ENCODE data around the gene TPST2. TPM values are rescaled to one million over a fixed set of nuclear protein-coding genes. Genes with fewer than 3 reads are reported as not detected.

Gene TPST2
- polyA plus RNA-seq, 2 of the 4 experiments (the other 2 are of a cell fraction): 10.3 to 10.5 TPM

DNA sequence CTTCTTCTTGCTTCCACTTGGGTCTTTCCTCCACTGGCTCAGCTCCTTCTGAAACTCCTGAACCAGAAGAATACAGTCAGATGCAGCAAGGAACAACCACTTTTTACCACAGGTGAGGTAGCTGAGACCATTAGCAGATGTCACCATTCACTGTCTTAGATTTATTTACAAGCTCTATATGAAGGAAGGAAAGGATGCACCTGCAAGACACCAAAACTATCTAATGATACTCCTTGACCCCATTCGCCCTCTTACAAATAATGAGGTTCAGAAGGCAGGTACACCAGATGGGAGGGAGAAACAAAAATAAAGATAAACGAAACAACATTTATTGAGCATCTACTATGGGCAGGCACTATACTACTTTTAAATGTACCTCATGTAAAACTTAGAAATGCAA lies 87.9 kb downstream of the TPST2 start:
- DNase-seq (ENCODE audit: low read depth in 1 of 2, low spot score in 1 of 2) (no peak), FAIRE-seq (no peak), ATAC-seq (no peak)
- Histone ChIP-seq H3K27ac (no peak overlapping the region), H3K4me3 (no peak overlapping the region), H3K9me3 (no peaks in the 10 kb centered on the region), H3K4me1 (no peaks in the 10 kb centered on the region), H3K4me2 (no peak overlapping the region)
- CTCF ChIA-PET: interaction anchor here (0.6 to 1.7 kb wide), 10 partner anchors 8 to 912 kb away, joined by 3 to 5 read pairs (median 4); partner anchors contain the start of gene TFIP11
- no peak for TF ChIP-seq MAFK (IDR thresholded peaks at IDR 0.05; ENCODE audit: partially characterized antibody)
- no peak for TF ChIP-seq CBX8 (IDR thresholded peaks at IDR 0.05)
- TF ChIP-seq ZNF302 (CRISPR knock-in tag; IDR thresholded peaks at IDR 0.05): no peak
- no peak for TF ChIP-seq ZFP36 (IDR thresholded peaks at IDR 0.05; ENCODE audit: borderline replicate concordance, partially characterized antibody)
- no peak for TF ChIP-seq CBX2 (IDR thresholded peaks at IDR 0.05; ENCODE audit: borderline replicate concordance, low read depth)
- WGBS (ENCODE audit: missing lambda C conversion rate): 61% methylated on average over 2 of the region's 2 CpGs
- POLR2A ChIA-PET: interaction anchor here (0.6 kb wide), 1 partner anchor 56 kb away, joined by 4 read pairs; no protein-coding TSS in a partner anchor

DNA sequence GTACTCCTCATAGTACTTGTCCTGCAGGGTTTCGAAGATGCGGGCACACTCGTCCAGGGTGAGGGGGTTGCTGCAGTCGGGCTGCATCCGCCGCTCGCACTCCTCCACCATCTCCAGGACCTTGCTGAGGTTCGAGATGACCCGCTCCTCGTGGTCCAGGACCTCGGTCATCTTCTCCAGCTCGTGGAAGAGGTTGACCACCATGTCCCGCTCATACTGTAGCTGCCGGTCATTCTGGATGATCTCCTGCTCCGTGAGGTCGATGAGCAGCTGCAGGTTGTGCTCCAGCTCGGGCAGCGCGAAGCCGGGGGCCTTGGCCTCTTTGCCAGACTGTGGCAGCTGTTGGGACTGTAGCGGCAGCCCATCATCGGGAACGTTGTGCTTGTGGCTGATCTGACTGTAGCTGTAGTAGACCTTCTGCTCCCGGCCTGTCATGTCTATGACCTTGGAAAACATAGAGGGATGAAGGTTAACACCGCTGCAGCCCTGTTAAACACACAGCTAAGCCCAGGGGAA lies 90.7 kb downstream of the TPST2 start:
- no peak overlapping the region for H3K27ac ChIP-seq
- 91% methylated on average over 17 of the region's 25 CpGs for WGBS (ENCODE audit: missing lambda C conversion rate)
- H3K4me1 ChIP-seq: no peaks in the 10 kb centered on the region
- ChIA-PET CTCF (no interaction called here), POLR2A (no interaction called here)
- TF ChIP-seq HOXA7 (CRISPR knock-in tag; IDR thresholded peaks at IDR 0.05): no peak
- TF ChIP-seq CHD2 (IDR thresholded peaks at IDR 0.05; ENCODE audit: low read length, partially characterized antibody): no peak
- TF ChIP-seq ZFP36 (IDR thresholded peaks at IDR 0.05; ENCODE audit: borderline replicate concordance, partially characterized antibody): no peak
- TF ChIP-seq, protein P1, sequence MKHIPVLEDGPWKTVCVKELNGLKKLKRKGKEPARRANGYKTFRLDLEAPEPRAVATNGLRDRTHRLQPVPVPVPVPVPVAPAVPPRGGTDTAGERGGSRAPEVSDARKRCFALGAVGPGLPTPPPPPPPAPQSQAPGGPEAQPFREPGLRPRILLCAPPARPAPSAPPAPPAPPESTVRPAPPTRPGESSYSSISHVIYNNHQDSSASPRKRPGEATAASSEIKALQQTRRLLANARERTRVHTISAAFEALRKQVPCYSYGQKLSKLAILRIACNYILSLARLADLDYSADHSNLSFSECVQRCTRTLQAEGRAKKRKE (CRISPR knock-in tag; IDR thresholded peaks at IDR 0.05; ENCODE audit: low read depth): no peak
- TF ChIP-seq MAZ (IDR thresholded peaks at IDR 0.05; ENCODE audit: borderline replicate concordance, low read depth, low read length): no peak
- TF ChIP-seq, protein P2, sequence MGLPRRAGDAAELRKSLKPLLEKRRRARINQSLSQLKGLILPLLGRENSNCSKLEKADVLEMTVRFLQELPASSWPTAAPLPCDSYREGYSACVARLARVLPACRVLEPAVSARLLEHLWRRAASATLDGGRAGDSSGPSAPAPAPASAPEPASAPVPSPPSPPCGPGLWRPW (IDR thresholded peaks at IDR 0.05): no peak
- no peak for TF ChIP-seq CHD4 (IDR thresholded peaks at IDR 0.05; ENCODE audit: borderline replicate concordance)
- no peak for TF ChIP-seq FOXS1 (CRISPR knock-in tag; IDR thresholded peaks at IDR 0.05)
- TF ChIP-seq CEBPB (IDR thresholded peaks at IDR 0.05): no peak
- TF ChIP-seq ZNF302 (CRISPR knock-in tag; IDR thresholded peaks at IDR 0.05): no peak
- TF ChIP-seq MAFK (IDR thresholded peaks at IDR 0.05; ENCODE audit: partially characterized antibody): no peak
- TF ChIP-seq EHF (CRISPR knock-in tag; IDR thresholded peaks at IDR 0.05): no peak
- no peak for TF ChIP-seq RFX5 (IDR thresholded peaks at IDR 0.05)
- no peak for TF ChIP-seq HDAC2 (IDR thresholded peaks at IDR 0.05)
- TF ChIP-seq HOXB5 (CRISPR knock-in tag; IDR thresholded peaks at IDR 0.05): no peak
- no peak overlapping the region for H3K4me3 ChIP-seq
- H3K9me3 ChIP-seq: no peaks in the 10 kb centered on the region
- ATAC-seq (no peak), DNase-seq (ENCODE audit: low read depth in 1 of 2, low spot score in 1 of 2) (no peak), FAIRE-seq (no peak)
- H3K4me2 ChIP-seq: no peak overlapping the region

DNA sequence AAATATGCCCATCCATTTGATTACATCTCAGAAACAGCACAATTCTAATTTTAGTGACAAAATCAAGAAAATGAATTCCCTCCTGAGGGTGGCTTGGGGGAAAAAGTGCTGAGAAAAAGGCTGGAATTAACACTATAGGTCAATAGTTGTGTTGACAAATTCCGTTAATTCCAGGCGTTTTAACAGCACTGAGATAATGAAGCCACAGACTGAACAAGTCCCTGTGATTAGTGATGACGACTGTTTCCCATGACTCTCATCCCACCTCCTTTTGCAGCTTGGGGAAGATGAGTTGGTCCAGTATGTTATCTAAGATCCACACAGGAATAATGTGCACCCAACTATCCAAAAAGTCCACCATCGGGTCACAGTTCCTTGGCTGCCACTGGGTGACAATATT lies 93.5 kb downstream of the TPST2 start:
- 88% methylated on average over 4 of the region's 4 CpGs for WGBS (ENCODE audit: missing lambda C conversion rate)
- CTCF ChIA-PET: interaction anchor here (0.8 to 1.9 kb wide), 3 partner anchors 10 to 169 kb away, joined by 3 to 5 read pairs (median 3); no protein-coding TSS in a partner anchor
- TF ChIP-seq ELK1 (IDR thresholded peaks at IDR 0.05; ENCODE audit: low read depth, low read length): no peak
- no peak for TF ChIP-seq E2F6 (IDR thresholded peaks at IDR 0.05; ENCODE audit: borderline replicate concordance, low read depth)
- TF ChIP-seq RARB (CRISPR knock-in tag; IDR thresholded peaks at IDR 0.05): no peak
- TF ChIP-seq MAZ (IDR thresholded peaks at IDR 0.05; ENCODE audit: borderline replicate concordance, low read depth, low read length): no peak
- TF ChIP-seq, protein P3, sequence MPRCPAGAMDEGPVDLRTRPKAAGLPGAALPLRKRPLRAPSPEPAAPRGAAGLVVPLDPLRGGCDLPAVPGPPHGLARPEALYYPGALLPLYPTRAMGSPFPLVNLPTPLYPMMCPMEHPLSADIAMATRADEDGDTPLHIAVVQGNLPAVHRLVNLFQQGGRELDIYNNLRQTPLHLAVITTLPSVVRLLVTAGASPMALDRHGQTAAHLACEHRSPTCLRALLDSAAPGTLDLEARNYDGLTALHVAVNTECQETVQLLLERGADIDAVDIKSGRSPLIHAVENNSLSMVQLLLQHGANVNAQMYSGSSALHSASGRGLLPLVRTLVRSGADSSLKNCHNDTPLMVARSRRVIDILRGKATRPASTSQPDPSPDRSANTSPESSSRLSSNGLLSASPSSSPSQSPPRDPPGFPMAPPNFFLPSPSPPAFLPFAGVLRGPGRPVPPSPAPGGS (IDR thresholded peaks at IDR 0.05): no peak
- no peak for TF ChIP-seq CHD2 (IDR thresholded peaks at IDR 0.05; ENCODE audit: low read length, partially characterized antibody)
- TF ChIP-seq HOXB13 (CRISPR knock-in tag; IDR thresholded peaks at IDR 0.05; ENCODE audit: low read depth): no peak
- TF ChIP-seq JUN (IDR thresholded peaks at IDR 0.05): no peak
- TF ChIP-seq JUNB (IDR thresholded peaks at IDR 0.05): no peak
- no peak for TF ChIP-seq USF2 (IDR thresholded peaks at IDR 0.05)
- TF ChIP-seq ZSCAN20 (CRISPR knock-in tag; IDR thresholded peaks at IDR 0.05): no peak
- no peak for TF ChIP-seq RCOR1 (IDR thresholded peaks at IDR 0.05; ENCODE audit: low read depth, low read length)
- no peak for TF ChIP-seq MAFK (IDR thresholded peaks at IDR 0.05; ENCODE audit: partially characterized antibody)
- no peak for TF ChIP-seq HOXA7 (CRISPR knock-in tag; IDR thresholded peaks at IDR 0.05)

More for the DNA sequence above, 93.5 kb downstream of the TPST2 start:
- POLR2A ChIA-PET: no interaction called here
- ATAC-seq (no peak), DNase-seq (ENCODE audit: low read depth in 1 of 2, low spot score in 1 of 2) (no peak), FAIRE-seq (no peak)
- H3K4me2 ChIP-seq: no peak overlapping the region
- no peaks in the 10 kb centered on the region for H3K4me1 ChIP-seq
- no peaks in the 10 kb centered on the region for H3K9me3 ChIP-seq
- no peak overlapping the region for H3K4me3 ChIP-seq
- no peak overlapping the region for H3K27ac ChIP-seq
